Measurements from ENCODE around the gene DNAH6. TPM values are rescaled to one million over a fixed set of nuclear protein-coding genes. Genes with fewer than 3 reads are reported as not detected.

DNAH6 gene
- total and polyA plus RNA-seq, 10 of the 15 experiments (the other 5 are each of a cell fraction or from before 2014, with no cell fraction given): 0.07 to 1.0 (median 0.29) TPM

DNA sequence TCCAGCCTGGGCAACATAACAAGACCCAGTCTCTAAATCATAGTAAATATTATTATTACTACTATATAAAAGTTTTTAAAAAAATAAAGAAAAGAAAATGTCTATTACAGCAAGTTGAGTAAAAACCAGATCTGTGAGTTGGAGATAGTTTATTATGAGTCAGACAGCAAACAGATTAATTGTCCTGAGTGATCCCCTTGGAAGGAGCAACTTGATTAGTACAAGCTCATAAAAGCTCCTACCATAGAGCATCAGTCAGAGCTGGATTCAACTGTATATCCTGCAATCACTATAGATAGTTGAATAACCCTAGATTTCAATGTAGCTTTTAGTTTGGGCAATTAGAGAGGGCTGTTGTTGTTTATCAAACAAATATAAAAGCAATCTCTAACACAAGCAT is 280.5 kb downstream of the DNAH6 start:
- Histone ChIP-seq H3K4me3 (no peak overlapping the region), H3K9ac (ENCODE audit: control insufficient read depth, insufficient read depth, low read length) (no peak overlapping the region), H3K27me3 (replicated peaks in 1 of 2; ENCODE audit: control insufficient read depth in 2 of 2, insufficient read depth in 2 of 2, low read length in 1 of 2) (no peaks in the 10 kb centered on the region; a peak in 1 of 4 replicates), H3K79me2 (ENCODE audit: control insufficient read depth, insufficient read depth, low read length) (no peaks in the 10 kb centered on the region), H3K9me3 (replicated peaks; ENCODE audit: control insufficient read depth, insufficient read depth, low read length) (no peaks in the 10 kb centered on the region), H3K4me2 (ENCODE audit: control insufficient read depth, insufficient read depth) (no peak overlapping the region), H3K27ac (ENCODE audit: control insufficient read depth, insufficient read depth) (no peak overlapping the region), H3K36me3 (ENCODE audit: control insufficient read depth in 2 of 2, insufficient read depth in 2 of 2, low read length in 1 of 2) (no peaks in the 10 kb centered on the region), H3K4me1 (ENCODE audit: control insufficient read depth, insufficient read depth, low read length) (peaks cover 8% of the 10 kb centered on the region), H4K20me1 (ENCODE audit: control insufficient read depth, insufficient read depth) (no peaks in the 10 kb centered on the region), H2AFZ (ENCODE audit: control insufficient read depth, low read depth, low read length) (no peak overlapping the region)
- ChIA-PET RAD21 (ENCODE audit: unreplicated experiment) (no interaction called here), CTCF (interaction anchor here (1.5 kb wide), 1 partner anchor 54 kb away, joined by 3 read pairs; no protein-coding TSS in a partner anchor), SMC1A (ENCODE audit: uncharacterized antibody, unreplicated experiment) (interaction anchor here (0.6 to 1.2 kb wide), 4 partner anchors 8 to 51 kb away, joined by 3 to 4 read pairs (median 4); no protein-coding TSS in a partner anchor), POLR2A (no interaction called here)
- intact Hi-C loops (cut with micrococcal nuclease; ENCODE audit: unreplicated experiment): no loop called here
- TF ChIP-seq RBBP5 (conservative IDR thresholded peaks at IDR 0.05) (no peak), TAF1 (IDR thresholded peaks at IDR 0.05; ENCODE audit: borderline replicate concordance, low read depth, low read length) (no peak), TCF3 (IDR thresholded peaks at IDR 0.05; ENCODE audit: borderline replicate concordance, insufficient read depth, low read depth, low read length) (no peak), ZSCAN29 (IDR thresholded peaks at IDR 0.05) (no peak), PML (IDR thresholded peaks at IDR 0.05; ENCODE audit: low read length) (no peak)
- no TSS peak for BruUV-seq (replicated peaks)
- no peak for FAIRE-seq
- no peak for ATAC-seq
- in situ Hi-C loops (cut with MboI): no loop called here
- DNase-seq (ENCODE audit: low read depth, low spot score): no peak

DNA sequence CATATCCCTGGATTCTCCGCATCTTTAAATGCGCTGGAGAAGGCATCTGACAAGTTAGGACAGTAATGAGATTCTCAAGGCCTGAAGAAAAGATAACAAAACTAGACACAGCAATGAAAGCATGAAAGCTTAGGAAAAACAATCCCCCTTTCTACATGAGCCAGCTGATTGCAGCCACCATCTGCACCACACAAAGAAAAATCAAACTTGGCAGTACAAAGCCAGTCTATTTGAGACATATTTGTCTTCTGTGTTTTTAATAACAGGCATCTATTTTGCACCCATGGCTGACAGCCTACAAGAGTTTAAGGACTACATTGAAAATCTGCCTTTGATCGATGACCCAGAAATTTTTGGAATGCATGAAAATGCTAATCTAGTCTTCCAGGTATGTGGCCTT is 281.0 kb downstream of the DNAH6 start:
- Histone ChIP-seq H3K9me3 (replicated peaks; ENCODE audit: control insufficient read depth, insufficient read depth, low read length) (no peaks in the 10 kb centered on the region; the same call in 2 of the 3 replicates), H3K79me2 (ENCODE audit: control insufficient read depth, insufficient read depth, low read length) (no peaks in the 10 kb centered on the region), H4K20me1 (ENCODE audit: control insufficient read depth, insufficient read depth) (no peaks in the 10 kb centered on the region), H3K27ac (ENCODE audit: control insufficient read depth, insufficient read depth) (no peak overlapping the region), H3K4me1 (ENCODE audit: control insufficient read depth, insufficient read depth, low read length) (peaks cover 8% of the 10 kb centered on the region), H3K4me2 (ENCODE audit: control insufficient read depth, insufficient read depth) (no peak overlapping the region), H3K4me3 (no peak overlapping the region), H2AFZ (ENCODE audit: control insufficient read depth, low read depth, low read length) (no peak overlapping the region), H3K27me3 (replicated peaks in 1 of 2; ENCODE audit: control insufficient read depth in 2 of 2, insufficient read depth in 2 of 2, low read length in 1 of 2) (no peaks in the 10 kb centered on the region; a peak in 1 of 4 replicates), H3K36me3 (ENCODE audit: control insufficient read depth in 2 of 2, insufficient read depth in 2 of 2, low read length in 1 of 2) (no peaks in the 10 kb centered on the region), H3K9ac (ENCODE audit: control insufficient read depth, insufficient read depth, low read length) (no peak overlapping the region)
- POLR2A ChIA-PET: no interaction called here
- SMC1A ChIA-PET (ENCODE audit: uncharacterized antibody, unreplicated experiment): interaction anchor here (1.1 to 1.2 kb wide), 2 partner anchors 11 to 51 kb away, joined by 3 to 4 read pairs; no protein-coding TSS in a partner anchor
- 80% methylated on average over 3 of the region's 3 CpGs for WGBS (ENCODE audit: insufficient coverage, insufficient replicate concordance, low lambda C conversion rate, missing lambda C conversion rate)
- ATAC-seq: no peak
- intact Hi-C loops (cut with micrococcal nuclease; ENCODE audit: unreplicated experiment) (no loop called here), in situ Hi-C loops (cut with MboI) (no loop called here)
- FAIRE-seq: no peak
- no TSS peak for BruUV-seq (replicated peaks)
- RAD21 ChIA-PET (ENCODE audit: unreplicated experiment): no interaction called here
- CTCF ChIA-PET: no interaction called here
- DNase-seq (ENCODE audit: low read depth, low spot score): no peak
- TF ChIP-seq ZNF384 (IDR thresholded peaks at IDR 0.05; ENCODE audit: borderline replicate concordance, low read depth, low read length): no peak
- no peak for TF ChIP-seq STAT3 (IDR thresholded peaks at IDR 0.05; ENCODE audit: low read depth, low read length)
- no peak for TF ChIP-seq SMAD5 (IDR thresholded peaks at IDR 0.05; ENCODE audit: low read depth)
- no peak for TF ChIP-seq SUZ12 (IDR thresholded peaks at IDR 0.05; ENCODE audit: unreplicated experiment)
- no peak for TF ChIP-seq NRF1 (conservative IDR thresholded peaks at IDR 0.05; ENCODE audit: low read depth, low read length)
- no peak for TF ChIP-seq RUNX3 (IDR thresholded peaks at IDR 0.05; ENCODE audit: low read length)
- no peak for TF ChIP-seq ESRRA (IDR thresholded peaks at IDR 0.05; ENCODE audit: low read length)
- no peak for TF ChIP-seq SIN3A (IDR thresholded peaks at IDR 0.05; ENCODE audit: low read depth, low read length)
- TF ChIP-seq, protein P1, sequence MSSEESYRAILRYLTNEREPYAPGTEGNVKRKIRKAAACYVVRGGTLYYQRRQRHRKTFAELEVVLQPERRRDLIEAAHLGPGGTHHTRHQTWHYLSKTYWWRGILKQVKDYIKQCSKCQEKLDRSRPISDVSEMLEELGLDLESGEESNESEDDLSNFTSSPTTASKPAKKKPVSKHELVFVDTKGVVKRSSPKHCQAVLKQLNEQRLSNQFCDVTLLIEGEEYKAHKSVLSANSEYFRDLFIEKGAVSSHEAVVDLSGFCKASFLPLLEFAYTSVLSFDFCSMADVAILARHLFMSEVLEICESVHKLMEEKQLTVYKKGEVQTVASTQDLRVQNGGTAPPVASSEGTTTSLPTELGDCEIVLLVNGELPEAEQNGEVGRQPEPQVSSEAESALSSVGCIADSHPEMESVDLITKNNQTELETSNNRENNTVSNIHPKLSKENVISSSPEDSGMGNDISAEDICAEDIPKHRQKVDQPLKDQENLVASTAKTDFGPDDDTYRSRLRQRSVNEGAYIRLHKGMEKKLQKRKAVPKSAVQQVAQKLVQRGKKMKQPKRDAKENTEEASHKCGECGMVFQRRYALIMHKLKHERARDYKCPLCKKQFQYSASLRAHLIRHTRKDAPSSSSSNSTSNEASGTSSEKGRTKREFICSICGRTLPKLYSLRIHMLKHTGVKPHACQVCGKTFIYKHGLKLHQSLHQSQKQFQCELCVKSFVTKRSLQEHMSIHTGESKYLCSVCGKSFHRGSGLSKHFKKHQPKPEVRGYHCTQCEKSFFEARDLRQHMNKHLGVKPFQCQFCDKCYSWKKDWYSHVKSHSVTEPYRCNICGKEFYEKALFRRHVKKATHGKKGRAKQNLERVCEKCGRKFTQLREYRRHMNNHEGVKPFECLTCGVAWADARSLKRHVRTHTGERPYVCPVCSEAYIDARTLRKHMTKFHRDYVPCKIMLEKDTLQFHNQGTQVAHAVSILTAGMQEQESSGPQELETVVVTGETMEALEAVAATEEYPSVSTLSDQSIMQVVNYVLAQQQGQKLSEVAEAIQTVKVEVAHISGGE (CRISPR knock-in tag; IDR thresholded peaks at IDR 0.05): no peak
- TF ChIP-seq HDAC6 (IDR thresholded peaks at IDR 0.05; ENCODE audit: unreplicated experiment): no peak
- no peak for TF ChIP-seq ZBED1 (IDR thresholded peaks at IDR 0.05; ENCODE audit: borderline replicate concordance)
- TF ChIP-seq, protein P2, sequence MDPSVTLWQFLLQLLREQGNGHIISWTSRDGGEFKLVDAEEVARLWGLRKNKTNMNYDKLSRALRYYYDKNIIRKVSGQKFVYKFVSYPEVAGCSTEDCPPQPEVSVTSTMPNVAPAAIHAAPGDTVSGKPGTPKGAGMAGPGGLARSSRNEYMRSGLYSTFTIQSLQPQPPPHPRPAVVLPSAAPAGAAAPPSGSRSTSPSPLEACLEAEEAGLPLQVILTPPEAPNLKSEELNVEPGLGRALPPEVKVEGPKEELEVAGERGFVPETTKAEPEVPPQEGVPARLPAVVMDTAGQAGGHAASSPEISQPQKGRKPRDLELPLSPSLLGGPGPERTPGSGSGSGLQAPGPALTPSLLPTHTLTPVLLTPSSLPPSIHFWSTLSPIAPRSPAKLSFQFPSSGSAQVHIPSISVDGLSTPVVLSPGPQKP (IDR thresholded peaks at IDR 0.05; ENCODE audit: low read depth, low read length): no peak

All from GM12878 (cell line).